Mesenchymal stem cell (in vitro differentiated cells and primary cell): ENCODE measurements around the gene NOBOX.
"Not testable (repeated sequence)": the region's sequence is repeated elsewhere in the genome, so short reads cannot be mapped to it uniquely, and the experiment has no call there.

Experiments used
- DNase-seq: peaks from one replicate; pipeline ENCODE4 v3.0.0-alpha.2; 2013
- H2AFZ ChIP-seq: one replicate; pipeline ENCODE4 v1.6.1; 2013; ENCODE audit warnings: low read depth, mild to moderate bottlenecking, control low read depth, inconsistent platforms, low read length, moderate library complexity
- H2AK5ac ChIP-seq: 2 replicates; pipeline ENCODE4 v1.6.1; 2013; ENCODE audit warnings: low read length, moderate library complexity, mild to moderate bottlenecking, inconsistent platforms; ENCODE audit not compliant: severe bottlenecking
- H2BK120ac ChIP-seq: one replicate; pipeline ENCODE4 v1.6.1; 2013; ENCODE audit warnings: low read depth, mild to moderate bottlenecking, inconsistent platforms, low read length, moderate library complexity
- H2BK12ac ChIP-seq, 2 experiments: one replicate each; pipeline ENCODE4 v1.6.1; 2013; ENCODE audit warnings: inconsistent platforms in 2 of 2, low read length in 2 of 2, mild to moderate bottlenecking in 2 of 2, moderate library complexity in 2 of 2, control low read depth in 1 of 2
- H2BK15ac ChIP-seq: one replicate; pipeline ENCODE4 v1.6.1; 2013; ENCODE audit warnings: mild to moderate bottlenecking, low read depth, inconsistent platforms; ENCODE audit not compliant: poor library complexity, severe bottlenecking
- H2BK5ac ChIP-seq: 2 replicates; pipeline ENCODE4 v1.6.1; 2013; ENCODE audit warnings: low read depth, mild to moderate bottlenecking, low read length, control low read depth, inconsistent platforms; ENCODE audit not compliant: poor library complexity, severe bottlenecking
- H3K14ac ChIP-seq, 2 experiments: one replicate each; pipeline ENCODE4 v1.6.1; 2013; ENCODE audit warnings: inconsistent platforms in 2 of 2, low read length in 2 of 2, control low read depth in 1 of 2, mild to moderate bottlenecking in 1 of 2, moderate library complexity in 1 of 2
- H3K18ac ChIP-seq, 2 experiments: one replicate each; pipeline ENCODE4 v1.6.1; 2013; ENCODE audit warnings: inconsistent platforms in 2 of 2, low read length in 2 of 2, control low read depth in 1 of 2, low read depth in 1 of 2, mild to moderate bottlenecking in 1 of 2
- H3K23ac ChIP-seq, 2 experiments: one replicate each; pipeline ENCODE4 v1.6.1; 2013; ENCODE audit warnings: inconsistent platforms in 2 of 2, low read length in 2 of 2, mild to moderate bottlenecking in 2 of 2, moderate library complexity in 2 of 2, control low read depth in 1 of 2
- H3K27ac ChIP-seq: 2 replicates; pipeline ENCODE4 v1.5.1; 2013; ENCODE audit warnings: mild to moderate bottlenecking, moderate library complexity, low read length, control low read depth, inconsistent platforms; ENCODE audit not compliant: poor library complexity, severe bottlenecking
- H3K27me3 ChIP-seq, 2 experiments: 2 replicates each; pipeline versions ENCODE4 v1.6.1 to v1.7.0; 2013; ENCODE audit warnings: low read length in 2 of 2, mild to moderate bottlenecking in 2 of 2, moderate library complexity in 2 of 2, control low read depth in 1 of 2, inconsistent platforms in 1 of 2; ENCODE audit not compliant: control insufficient read depth in 1 of 2, insufficient read depth in 1 of 2
- H3K36me3 ChIP-seq, 2 experiments: 2 replicates each; pipeline versions ENCODE4 v1.6.1 to v1.7.0; 2013; ENCODE audit warnings: low read length in 2 of 2, control low read depth in 1 of 2, inconsistent platforms in 1 of 2, low read depth in 1 of 2, mild to moderate bottlenecking in 1 of 2; ENCODE audit not compliant: insufficient read depth in 2 of 2, control insufficient read depth in 1 of 2
- H3K4ac ChIP-seq, 2 experiments: one replicate each; pipeline ENCODE4 v1.6.1; 2013; ENCODE audit warnings: inconsistent platforms in 2 of 2, low read length in 2 of 2, mild to moderate bottlenecking in 2 of 2, moderate library complexity in 2 of 2, control low read depth in 1 of 2, low read depth in 1 of 2
- H3K4me1 ChIP-seq: 2 replicates; pipeline ENCODE4 v1.6.1; 2013; ENCODE audit warnings: low read depth, low read length, control low read depth; ENCODE audit not compliant: control insufficient read depth, insufficient read depth
- H3K4me2 ChIP-seq: 2 replicates; pipeline ENCODE4 v1.6.1; 2013; ENCODE audit warnings: low read length, mild to moderate bottlenecking, inconsistent platforms; ENCODE audit not compliant: poor library complexity, severe bottlenecking
- H3K4me3 ChIP-seq, 2 experiments: 2 replicates each; pipeline versions ENCODE4 v1.5.1 to v1.7.0; 2013; ENCODE audit warnings: low read length in 2 of 2, mild to moderate bottlenecking in 2 of 2, control low read depth in 1 of 2, low read depth in 1 of 2; ENCODE audit not compliant: insufficient read depth in 1 of 2
- H3K79me1 ChIP-seq: replicated peaks from 2 replicates; pipeline ENCODE4 v1.6.1; 2013; ENCODE audit warnings: mild to moderate bottlenecking, control low read depth, low read length, inconsistent platforms; ENCODE audit not compliant: poor library complexity, severe bottlenecking
- H3K9ac ChIP-seq: 2 replicates; pipeline ENCODE4 v1.7.0; 2013; ENCODE audit warnings: mild to moderate bottlenecking, low read length, moderate library complexity
- H3K9me3 ChIP-seq: 2 replicates; pipeline ENCODE4 v1.7.0; 2013; ENCODE audit warnings: mild to moderate bottlenecking, low read length; ENCODE audit not compliant: control insufficient read depth
- H4K8ac ChIP-seq: one replicate; pipeline ENCODE4 v1.6.1; 2013; ENCODE audit warnings: inconsistent platforms, mild to moderate bottlenecking, low read length, moderate library complexity
- H4K91ac ChIP-seq: one replicate; pipeline ENCODE4 v1.6.1; 2013; ENCODE audit warnings: mild to moderate bottlenecking, low read length, inconsistent platforms
- WGBS: methylation state at CpG from one replicate; pipeline ENCODE4 v1.1.7; 2013; ENCODE audit warnings: mixed read lengths; 5-methylcytosine and 5-hydroxymethylcytosine counted together

The NOBOX gene

GRCh38 chr7:144356860-144357259, 46.6 kb downstream of the NOBOX start:
- H2BK120ac ChIP-seq, H2BK5ac ChIP-seq, H3K79me1 ChIP-seq, H4K8ac ChIP-seq, H3K27ac ChIP-seq, H3K4ac ChIP-seq, H4K91ac ChIP-seq, DNase-seq, H3K9me3 ChIP-seq, H2BK12ac ChIP-seq, H3K14ac ChIP-seq, H2BK15ac ChIP-seq, H3K9ac ChIP-seq, H3K27me3 ChIP-seq, H3K18ac ChIP-seq, H3K36me3 ChIP-seq, H2AFZ ChIP-seq, H3K4me2 ChIP-seq, H3K23ac ChIP-seq, H3K4me1 ChIP-seq, H3K4me3 ChIP-seq, H2AK5ac ChIP-seq: not testable (repeated sequence)
- WGBS: no CpG with 5 or more reads among the region's 11 CpGs

GRCh38 chr7:144356185-144356584, 47.3 kb downstream of the NOBOX start:
- no CpG with 5 or more reads among the region's 6 CpGs for WGBS

GRCh38 chr7:144355176-144355822, 48.2 kb downstream of the NOBOX start, which contains the start of gene ARHGEF5:
ARHGEF5 (plus strand) TSS chr7:144355402; CDS start chr7:144362670, 7,268 bp downstream.
- not testable (repeated sequence) for H2BK5ac ChIP-seq, H3K27me3 ChIP-seq, H3K23ac ChIP-seq, H3K4me2 ChIP-seq, H3K9me3 ChIP-seq, H3K79me1 ChIP-seq, H3K4me3 ChIP-seq, H3K36me3 ChIP-seq, H3K4ac ChIP-seq, H2BK15ac ChIP-seq, H2AK5ac ChIP-seq, DNase-seq, H4K8ac ChIP-seq, H4K91ac ChIP-seq, H3K14ac ChIP-seq, H3K4me1 ChIP-seq, H3K9ac ChIP-seq, H3K27ac ChIP-seq, H2BK12ac ChIP-seq, H2BK120ac ChIP-seq, H3K18ac ChIP-seq, H2AFZ ChIP-seq
- WGBS: no CpG with 5 or more reads among the region's 50 CpGs

More at GRCh38 chr7:144356185-144356584, 47.3 kb downstream of the NOBOX start:
- H2AFZ ChIP-seq, H2BK15ac ChIP-seq, H3K4ac ChIP-seq, H3K27me3 ChIP-seq, H4K91ac ChIP-seq, DNase-seq, H3K9ac ChIP-seq, H4K8ac ChIP-seq, H2BK120ac ChIP-seq, H3K23ac ChIP-seq, H2BK5ac ChIP-seq, H3K4me2 ChIP-seq, H2AK5ac ChIP-seq, H3K36me3 ChIP-seq, H3K27ac ChIP-seq, H3K4me3 ChIP-seq, H3K79me1 ChIP-seq, H2BK12ac ChIP-seq, H3K14ac ChIP-seq, H3K4me1 ChIP-seq, H3K18ac ChIP-seq, H3K9me3 ChIP-seq: not testable (repeated sequence)

- not testable (repeated sequence) for H3K27ac ChIP-seq, H3K27me3 ChIP-seq, H3K4me1 ChIP-seq, H3K4ac ChIP-seq, H2BK12ac ChIP-seq, H2BK5ac ChIP-seq, H2AK5ac ChIP-seq, H3K4me2 ChIP-seq, H2BK15ac ChIP-seq, H3K14ac ChIP-seq, H3K9ac ChIP-seq, H2BK120ac ChIP-seq, H4K8ac ChIP-seq, H3K9me3 ChIP-seq, H4K91ac ChIP-seq, H3K79me1 ChIP-seq, H3K23ac ChIP-seq, H3K18ac ChIP-seq, H3K4me3 ChIP-seq, H2AFZ ChIP-seq, H3K36me3 ChIP-seq
- 93% methylated on average over 2 of the region's 3 CpGs for WGBS
- peak; percentile 0 for DNase-seq
Measured at GRCh38 chr7:144351667-144352066, 51.8 kb downstream of the NOBOX start.
